ENCODE measurements around the gene CD8B.
"Not testable (repeated sequence)": the region's sequence is repeated elsewhere in the genome, so short reads cannot be mapped to it uniquely, and the experiment has no call there.

Gene CD8B

GRCh38 chr2:86861628-86862379 is at the start of gene CD8B:
TSS of gene CD8B (minus strand) at chr2:86861886. CDS start at chr2:86861865, 21 bp downstream.
- DNase-seq (ENCODE audit: low read depth, low spot score) = not testable (repeated sequence)

GRCh38 chr2:86905868-86906267 is 44.2 kb upstream of the CD8B start:
- DNase-seq (ENCODE audit: low read depth, low spot score) = not testable (repeated sequence)

- not testable (repeated sequence) for DNase-seq (ENCODE audit: low read depth, low spot score)
Measured at GRCh38 chr2:86900687-86901086, 39.0 kb upstream of the CD8B start.

GRCh38 chr2:86886026-86886425 is 24.3 kb upstream of the CD8B start:
- DNase-seq (ENCODE audit: low read depth, low spot score) = not testable (repeated sequence)

GRCh38 chr2:86882865-86883264 is 21.2 kb upstream of the CD8B start:
- DNase-seq (ENCODE audit: low read depth, low spot score) = not testable (repeated sequence)

- not testable (repeated sequence) for DNase-seq (ENCODE audit: low read depth, low spot score)
Measured at GRCh38 chr2:86882118-86882665, 20.5 kb upstream of the CD8B start.

GRCh38 chr2:86878986-86879385 is 17.3 kb upstream of the CD8B start:
- DNase-seq (ENCODE audit: low read depth, low spot score) = not testable (repeated sequence)

GRCh38 chr2:86870941-86871340 is 9.3 kb upstream of the CD8B start:
- DNase-seq (ENCODE audit: low read depth, low spot score) = not testable (repeated sequence)

- DNase-seq (ENCODE audit: low read depth, low spot score) = not testable (repeated sequence)
Measured at GRCh38 chr2:86868895-86869468, 7.3 kb upstream of the CD8B start.

- DNase-seq (ENCODE audit: low read depth, low spot score) = not testable (repeated sequence)
Measured at GRCh38 chr2:86862380-86862703, 656 bp upstream of the CD8B start.

- DNase-seq (ENCODE audit: low read depth, low spot score) = not testable (repeated sequence)
Measured at GRCh38 chr2:86861175-86861574, 511 bp downstream of the CD8B start.

GRCh38 chr2:86860573-86860972 is 1.1 kb downstream of the CD8B start:
- not testable (repeated sequence) for DNase-seq (ENCODE audit: low read depth, low spot score)

GRCh38 chr2:86857688-86858087 is 4.0 kb downstream of the CD8B start:
- DNase-seq (ENCODE audit: low read depth, low spot score) = not testable (repeated sequence)

- DNase-seq (ENCODE audit: low read depth, low spot score) = not testable (repeated sequence)
Measured at GRCh38 chr2:86856498-86856897, 5.2 kb downstream of the CD8B start.

- DNase-seq (ENCODE audit: low read depth, low spot score) = not testable (repeated sequence)
Measured at GRCh38 chr2:86855981-86856380, 5.7 kb downstream of the CD8B start.

GRCh38 chr2:86851581-86851980 is 10.1 kb downstream of the CD8B start:
- not testable (repeated sequence) for DNase-seq (ENCODE audit: low read depth, low spot score)

GRCh38 chr2:86842607-86843234 is 19.0 kb downstream of the CD8B start:
- not testable (repeated sequence) for DNase-seq (ENCODE audit: low read depth, low spot score)

GRCh38 chr2:86841330-86841729 is 20.4 kb downstream of the CD8B start:
- not testable (repeated sequence) for DNase-seq (ENCODE audit: low read depth, low spot score)

- DNase-seq (ENCODE audit: low read depth, low spot score) = not testable (repeated sequence)
Measured at GRCh38 chr2:86839871-86840548, 21.7 kb downstream of the CD8B start.

GRCh38 chr2:86839455-86839854 is 22.2 kb downstream of the CD8B start:
- DNase-seq (ENCODE audit: low read depth, low spot score) = not testable (repeated sequence)

GRCh38 chr2:86837714-86838113 is 24.0 kb downstream of the CD8B start:
- DNase-seq (ENCODE audit: low read depth, low spot score) = not testable (repeated sequence)

All from activated naive CD8-positive, alpha-beta T cell treated with anti-CD3 and anti-CD28 coated beads, Interleukin-2, amount 50 U/mL, for 16 hours (primary cell).